HFF-Myc (cell line): ENCODE data around the gene FPGS.

ENCODE experiments used
- DNase-seq: peaks from one replicate; pipeline ENCODE4 v3.0.0-alpha.2; 2011; ENCODE audit warnings: low read depth; ENCODE audit errors: extremely low read depth
- H3K4me3 ChIP-seq: replicated peaks from 2 replicates; pipeline ENCODE4 v1.5.1; 2011; ENCODE audit warnings: low read depth, mild to moderate bottlenecking, control low read depth, low read length
- CTCF ChIP-seq: IDR thresholded peaks from 2 replicates; pipeline ENCODE4 v1.5.1; 2012; ENCODE audit warnings: mild to moderate bottlenecking, low read depth, low read length, control low read depth; ENCODE audit errors: missing control alignments

Gene FPGS

GRCh38 chr9:127809540-127810377 is 7.1 kb downstream of the FPGS start:
- no peak for TF ChIP-seq CTCF
- no peak for DNase-seq
- H3K4me3 ChIP-seq, result no peak overlapping the region

GRCh38 chr9:127810378-127811187 is 7.9 kb downstream of the FPGS start:
- H3K4me3 ChIP-seq, result no peak overlapping the region
- no peak for DNase-seq
- TF ChIP-seq CTCF, result no peak

- DNase-seq, result no peak
- no peak overlapping the region for H3K4me3 ChIP-seq
- no peak for TF ChIP-seq CTCF
Measured at GRCh38 chr9:127812011-127812410, 9.3 kb downstream of the FPGS start.

- no peak overlapping the region for H3K4me3 ChIP-seq
- no peak for DNase-seq
- no peak for TF ChIP-seq CTCF
Measured at GRCh38 chr9:127812936-127813675, 10.4 kb downstream of the FPGS start.

- H3K4me3 ChIP-seq, result no peak overlapping the region
- DNase-seq, result no peak
- no peak for TF ChIP-seq CTCF
Measured at GRCh38 chr9:127813686-127814226, 11.1 kb downstream of the FPGS start.
